SK-N-MC (cell line): ENCODE data around the gene FMO1.
"Not testable (repeated sequence)": the region's sequence is repeated elsewhere in the genome, so short reads cannot be mapped to it uniquely, and the experiment has no call there.

ENCODE experiments used
- DNase-seq: peaks from one replicate; pipeline ENCODE4 v3.0.0-alpha.2; 2011; ENCODE audit warnings: low read depth, low spot score
- H3K27ac ChIP-seq: fragments of 200-600 bp; sonication (generic); 2 replicates; pipeline ENCODE4 v1.5.1; 2016; ENCODE audit warnings: mixed run types
- H3K36me3 ChIP-seq: fragments of 200-600 bp; sonication (generic); 2 replicates; pipeline ENCODE4 v1.6.1; 2017; ENCODE audit warnings: antibody characterized with exemption, low read length, mixed read lengths; ENCODE audit not compliant: insufficient read depth
- H3K4me3 ChIP-seq: fragments of 200-600 bp; sonication (generic); 2 replicates; pipeline ENCODE4 v1.5.1; 2016
- H3K9ac ChIP-seq: fragments of 200-600 bp; sonication (generic); 2 replicates; pipeline ENCODE4 v1.8.0; 2017; ENCODE audit warnings: mixed run types, mixed read lengths; ENCODE audit not compliant: insufficient read length
- H3K9me3 ChIP-seq: fragments of 200-600 bp; sonication (generic); 2 replicates; pipeline ENCODE4 v1.6.1; 2017; ENCODE audit warnings: low read depth, mild to moderate bottlenecking, antibody characterized with exemption, low read length, moderate library complexity, mixed read lengths
- EZH2 ChIP-seq: fragments of 200-600 bp; sonication (generic); IDR thresholded peaks from one replicate; pipeline ENCODE4 v1.6.1; 2017; ENCODE audit warnings: antibody characterized with exemption
- FOXP2 ChIP-seq: optimal IDR thresholded peaks from 2 replicates; pipeline ENCODE3; 2011; ENCODE audit warnings: mild to moderate bottlenecking, moderate library complexity; ENCODE audit not compliant: insufficient read depth; ENCODE audit errors: extremely low read length, control extremely low read depth
- POLR2AphosphoS5 ChIP-seq: IDR thresholded peaks from 2 replicates; pipeline ENCODE4 v1.6.1; 2012; ENCODE audit warnings: mild to moderate bottlenecking, low read depth, low read length, borderline replicate concordance

Gene FMO1

DNA sequence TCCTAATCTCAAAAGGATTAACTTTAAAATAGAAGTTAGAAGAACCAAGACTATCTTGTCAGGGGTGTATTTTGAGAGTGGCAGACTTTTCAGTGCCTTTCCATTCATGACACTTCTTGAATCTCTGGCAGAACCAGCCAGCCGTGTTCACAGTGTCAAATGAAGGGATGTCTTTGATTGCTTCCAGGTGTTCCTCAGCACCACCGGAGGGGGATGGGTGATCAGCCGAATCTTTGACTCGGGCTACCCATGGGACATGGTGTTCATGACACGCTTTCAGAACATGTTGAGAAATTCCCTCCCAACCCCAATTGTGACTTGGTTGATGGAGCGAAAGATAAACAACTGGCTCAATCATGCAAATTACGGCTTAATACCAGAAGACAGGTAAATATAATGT lies 32.3 kb downstream of the FMO1 start:
- Histone ChIP-seq H3K27ac (no peak overlapping the region), H3K9ac (no peak overlapping the region), H3K36me3 (no peaks in the 10 kb centered on the region), H3K4me3 (no peak overlapping the region), H3K9me3 (no peaks in the 10 kb centered on the region)
- TF ChIP-seq EZH2 (no peak), POLR2AphosphoS5 (no peak), FOXP2 (no peak)
- DNase-seq: no peak

DNA sequence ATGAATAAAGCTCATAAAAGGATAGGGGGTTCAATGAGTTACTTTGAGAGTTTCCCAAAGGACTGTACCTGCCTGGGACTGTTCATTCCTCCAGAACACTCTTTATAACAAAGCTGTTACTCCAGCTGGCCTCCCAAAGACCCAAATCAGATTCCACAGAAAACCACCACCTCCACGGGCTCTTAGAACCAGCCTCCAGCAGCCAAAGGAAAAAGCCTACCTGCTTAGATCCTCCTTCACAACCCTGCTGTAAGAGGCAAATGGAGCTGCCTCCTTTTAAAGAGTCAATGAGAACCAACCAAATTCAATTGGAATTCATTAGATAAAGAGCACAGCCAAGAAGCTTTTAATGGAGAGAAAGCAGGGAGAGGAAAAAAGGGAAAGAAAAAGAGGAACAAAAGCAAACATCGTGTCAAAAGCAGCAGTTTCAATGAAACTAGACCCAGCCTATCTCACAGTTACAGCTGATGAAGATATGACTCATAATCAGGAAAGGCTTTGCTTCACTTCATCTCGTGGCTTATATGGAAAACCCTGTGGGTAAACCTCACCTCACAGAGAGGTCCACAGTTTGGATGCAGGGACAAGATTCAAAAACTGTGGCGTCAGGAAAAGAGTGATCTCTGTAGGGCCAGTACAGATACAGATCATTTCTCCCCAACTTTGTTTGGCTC lies 37.9 kb downstream of the FMO1 start:
- H3K27ac ChIP-seq: no peak overlapping the region
- H3K36me3 ChIP-seq: no peaks in the 10 kb centered on the region
- H3K9me3 ChIP-seq: no peaks in the 10 kb centered on the region
- H3K9ac ChIP-seq: no peak overlapping the region
- TF ChIP-seq EZH2 (no peak), FOXP2 (no peak), POLR2AphosphoS5 (no peak)
- no peak overlapping the region for H3K4me3 ChIP-seq
- no peak for DNase-seq

DNA sequence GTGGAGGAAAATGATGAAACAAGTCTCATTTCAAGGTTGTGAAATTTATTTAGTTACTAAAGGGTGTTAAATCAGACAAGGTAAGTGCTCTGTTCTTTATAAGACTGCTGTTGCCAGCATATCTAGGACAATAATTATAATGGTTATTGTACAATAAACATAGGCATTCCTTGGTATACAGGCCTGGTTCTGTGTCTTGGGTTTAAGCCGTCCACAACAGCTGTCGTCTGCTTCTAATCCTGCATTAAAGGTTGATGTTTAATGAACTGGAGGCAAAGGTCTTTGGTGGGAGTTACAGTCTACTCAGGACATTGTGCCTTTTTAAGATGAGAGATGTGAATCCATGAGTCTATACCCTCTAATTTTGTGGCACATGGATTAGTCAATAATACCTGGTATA lies 42.3 kb downstream of the FMO1 start:
- H3K9ac ChIP-seq: no peak overlapping the region
- no peak for TF ChIP-seq FOXP2
- no peak for TF ChIP-seq POLR2AphosphoS5
- TF ChIP-seq EZH2: no peak
- no peak for DNase-seq
- no peak overlapping the region for H3K27ac ChIP-seq
- H3K36me3 ChIP-seq: no peaks in the 10 kb centered on the region
- H3K4me3 ChIP-seq: no peak overlapping the region
- no peaks in the 10 kb centered on the region for H3K9me3 ChIP-seq

DNA sequence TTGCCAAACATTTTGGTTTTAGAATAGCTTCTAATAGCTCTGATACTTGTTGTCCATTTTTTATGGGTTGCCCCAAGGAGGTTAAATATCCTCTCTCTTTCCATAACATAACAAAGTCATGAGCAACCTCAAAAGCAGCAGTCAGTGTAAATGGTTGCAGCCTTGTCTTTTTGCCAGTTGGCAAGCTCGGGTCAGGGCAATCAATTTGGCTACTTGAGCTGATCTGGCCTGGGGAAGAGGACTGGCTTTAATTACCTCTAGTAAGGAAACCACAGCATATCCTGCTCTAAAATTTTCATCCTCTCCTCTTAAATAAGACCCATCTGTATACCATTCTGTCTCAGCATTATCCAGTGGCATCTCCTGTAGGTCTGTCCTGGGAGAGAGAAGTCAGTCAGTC lies 44.5 kb downstream of the FMO1 start:
- Histone ChIP-seq H3K9me3 (no peaks in the 10 kb centered on the region), H3K4me3 (no peak overlapping the region), H3K27ac (no peak overlapping the region), H3K9ac (no peak overlapping the region), H3K36me3 (no peaks in the 10 kb centered on the region)
- DNase-seq: no peak
- TF ChIP-seq FOXP2: no peak
- TF ChIP-seq EZH2: no peak

DNA sequence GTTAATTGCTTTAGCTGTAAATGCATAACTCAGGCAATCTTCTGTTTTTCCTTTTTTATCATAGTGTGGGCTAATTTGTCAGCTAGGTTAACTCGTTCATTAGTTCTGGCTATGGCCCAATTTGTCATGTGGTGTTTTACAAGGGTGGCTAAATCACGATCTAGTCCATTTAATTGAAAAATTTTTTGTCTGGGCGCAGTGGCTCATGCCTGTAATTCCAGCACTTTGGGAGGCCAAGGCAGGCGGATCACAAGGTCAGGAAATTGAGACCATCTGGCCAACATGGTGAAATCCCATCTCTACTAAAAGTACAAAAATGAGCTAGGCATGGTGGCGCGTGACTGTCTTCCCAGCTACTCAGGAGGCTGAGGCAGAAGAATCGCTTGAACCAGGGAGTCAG lies 47.1 kb downstream of the FMO1 start:
- not testable (repeated sequence) for H3K9ac ChIP-seq

DNA sequence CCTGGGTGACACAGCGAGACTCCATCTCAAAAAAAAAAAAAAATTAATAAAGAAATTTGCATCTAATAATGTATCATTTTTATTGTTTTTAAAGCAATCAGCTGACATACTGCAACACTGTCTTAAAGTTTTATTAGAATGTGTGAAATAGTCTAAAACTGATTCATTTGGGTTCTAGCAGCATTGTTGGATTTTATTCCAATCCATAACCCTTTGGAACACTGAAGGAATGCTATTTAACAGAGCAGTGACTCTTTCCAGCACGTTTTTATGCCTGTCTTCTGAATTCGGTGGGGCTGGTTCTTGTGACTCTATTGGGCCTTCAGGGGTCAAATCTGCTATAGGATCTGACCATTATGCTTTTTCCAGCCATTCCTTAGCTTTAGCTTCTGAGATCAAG lies 47.5 kb downstream of the FMO1 start:
- TF ChIP-seq EZH2: no peak
- TF ChIP-seq POLR2AphosphoS5: no peak
- TF ChIP-seq FOXP2: no peak
- H3K4me3 ChIP-seq: no peak overlapping the region
- no peak overlapping the region for H3K27ac ChIP-seq
- H3K36me3 ChIP-seq: no peaks in the 10 kb centered on the region
- H3K9me3 ChIP-seq: no peaks in the 10 kb centered on the region
- no peak for DNase-seq
- H3K9ac ChIP-seq: no peak overlapping the region

More for the DNA sequence above, 47.1 kb downstream of the FMO1 start:
- not testable (repeated sequence) for H3K9me3 ChIP-seq, DNase-seq, H3K36me3 ChIP-seq, H3K27ac ChIP-seq, H3K4me3 ChIP-seq

DNA sequence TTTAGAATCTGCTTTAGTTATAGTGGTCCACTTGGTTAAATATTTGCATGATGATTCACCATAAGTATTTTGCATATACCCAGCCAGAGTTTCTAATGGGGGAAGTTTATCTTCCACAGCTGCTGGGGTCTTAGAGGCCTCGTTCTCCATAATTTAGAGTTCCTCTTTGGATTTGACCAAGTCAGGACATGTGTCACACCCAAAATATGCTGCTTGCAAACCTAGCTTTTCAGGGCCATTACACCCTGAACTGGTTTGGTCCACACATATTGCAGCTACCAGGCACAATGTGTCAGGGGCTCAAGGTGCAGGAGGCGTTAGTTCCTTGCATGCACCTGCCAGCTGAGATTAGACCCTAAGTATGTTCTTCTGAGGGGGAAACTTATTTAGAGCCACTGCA lies 48.6 kb downstream of the FMO1 start:
- Histone ChIP-seq H3K4me3 (no peak overlapping the region), H3K9ac (no peak overlapping the region), H3K36me3 (no peaks in the 10 kb centered on the region), H3K9me3 (no peaks in the 10 kb centered on the region), H3K27ac (no peak overlapping the region)
- TF ChIP-seq FOXP2 (no peak), POLR2AphosphoS5 (no peak), EZH2 (no peak)
- no peak for DNase-seq

DNA sequence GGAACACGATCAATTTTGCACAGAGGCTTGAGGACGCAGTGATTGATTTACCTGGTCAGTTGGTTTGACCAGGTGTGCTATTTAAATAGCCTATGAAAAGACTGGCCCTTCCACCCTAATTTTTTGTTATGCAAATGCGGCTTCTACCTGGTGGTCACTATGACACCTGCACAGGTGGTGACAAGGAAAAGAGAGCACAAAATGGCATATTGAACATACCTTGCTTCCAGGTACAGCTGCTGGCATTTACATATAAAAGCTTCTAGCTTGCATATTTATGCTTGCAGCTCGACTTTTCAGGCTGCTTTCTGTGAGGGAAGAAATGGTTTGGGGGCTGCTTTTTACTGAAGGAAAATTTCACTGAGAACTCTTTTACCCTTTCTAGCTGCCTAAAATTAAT lies 50.4 kb downstream of the FMO1 start:
- Histone ChIP-seq H3K36me3 (no peaks in the 10 kb centered on the region), H3K9me3 (no peaks in the 10 kb centered on the region), H3K9ac (no peak overlapping the region), H3K27ac (no peak overlapping the region), H3K4me3 (no peak overlapping the region)
- no peak for TF ChIP-seq EZH2
- TF ChIP-seq POLR2AphosphoS5: no peak
- TF ChIP-seq FOXP2: no peak
- no peak for DNase-seq

DNA sequence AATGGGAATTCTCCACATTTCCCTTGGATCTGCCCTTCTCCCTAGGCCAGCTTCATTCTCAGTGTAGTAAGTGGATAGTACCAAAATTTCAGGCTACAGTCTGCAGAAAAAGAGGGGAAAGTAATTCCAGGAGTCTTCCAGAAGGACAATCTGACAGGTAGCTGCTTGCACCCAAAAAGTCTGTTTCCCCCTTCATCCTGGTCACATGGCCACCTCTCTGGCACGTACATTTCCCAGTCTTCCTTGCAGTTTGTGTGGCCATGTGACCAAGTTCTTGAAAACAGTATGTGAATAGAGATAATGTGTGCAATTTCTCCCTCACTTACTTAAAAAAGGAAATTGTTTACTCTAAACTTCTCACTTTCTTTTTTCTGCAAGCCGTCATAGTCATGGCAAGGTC lies 51.0 kb downstream of the FMO1 start:
- TF ChIP-seq EZH2 (no peak), POLR2AphosphoS5 (no peak), FOXP2 (no peak)
- H3K4me3 ChIP-seq: no peak overlapping the region
- H3K27ac ChIP-seq: no peak overlapping the region
- DNase-seq: no peak
- no peaks in the 10 kb centered on the region for H3K36me3 ChIP-seq
- H3K9ac ChIP-seq: no peak overlapping the region
- no peaks in the 10 kb centered on the region for H3K9me3 ChIP-seq
